Measurements from ENCODE around the gene RCCD1. TPM values are rescaled to one million over a fixed set of nuclear protein-coding genes. Genes with fewer than 3 reads are reported as not detected.

Gene RCCD1
- total RNA-seq, 6 experiments from 2014 or later, result 13.7 to 16.4 (median 14.2) TPM

DNA sequence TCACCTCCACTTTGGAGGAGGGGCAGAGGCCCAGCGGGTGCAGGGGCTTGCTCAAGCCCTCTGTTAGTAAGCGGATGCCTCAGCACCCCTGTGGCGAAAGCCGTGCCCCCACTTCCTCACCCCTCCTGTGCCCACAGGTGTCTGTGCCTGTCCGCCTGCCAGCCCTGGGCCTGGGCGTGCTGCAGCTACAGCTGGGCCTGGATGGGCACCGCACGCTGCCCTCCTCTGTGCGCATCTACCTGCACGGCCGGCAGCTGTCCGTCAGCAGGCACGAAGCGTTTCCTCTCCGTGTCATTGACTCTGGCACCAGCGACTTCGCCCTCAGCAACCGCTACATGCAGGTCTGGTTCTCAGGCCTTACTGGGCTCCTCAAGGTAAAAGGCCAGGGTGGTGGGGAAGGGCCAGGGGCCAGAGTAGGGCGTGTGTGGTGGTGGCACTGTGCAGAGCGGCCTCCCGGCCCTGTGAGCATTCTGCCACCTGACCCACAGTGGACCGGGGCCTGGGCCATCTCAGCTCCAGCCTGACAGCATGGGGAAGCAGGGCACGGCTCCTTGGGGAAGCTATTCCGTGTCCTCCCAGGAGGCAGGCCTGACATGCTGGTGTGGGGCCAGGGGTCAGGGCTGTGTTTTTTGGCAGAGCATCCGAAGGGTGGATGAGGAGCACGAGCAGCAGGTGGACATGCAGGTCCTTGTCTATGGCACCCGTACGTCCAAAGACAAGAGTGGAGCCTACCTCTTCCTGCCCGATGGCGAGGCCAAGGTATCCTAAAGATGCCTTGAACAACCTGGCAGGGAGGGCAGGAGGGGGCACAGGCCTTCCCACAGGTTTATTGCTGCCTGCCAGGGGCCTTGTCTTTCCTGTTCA lies 42.5 kb upstream of the RCCD1 start:
- Mint-ChIP-seq H3K4me1 (ENCODE audit: low read depth) (no peaks in the 10 kb centered on the region), H3K4me3 (no peak overlapping the region), H3K27me3 (ENCODE audit: insufficient read depth) (no peaks in the 10 kb centered on the region), H3K27ac (no peak overlapping the region), H3K36me3 (ENCODE audit: low read depth) (peaks cover 7% of the 10 kb centered on the region; the same call in 1 of the 2 replicates), H3K9me3 (no peaks in the 10 kb centered on the region)
- no peak for DNase-seq
- TF ChIP-seq, protein P1, sequence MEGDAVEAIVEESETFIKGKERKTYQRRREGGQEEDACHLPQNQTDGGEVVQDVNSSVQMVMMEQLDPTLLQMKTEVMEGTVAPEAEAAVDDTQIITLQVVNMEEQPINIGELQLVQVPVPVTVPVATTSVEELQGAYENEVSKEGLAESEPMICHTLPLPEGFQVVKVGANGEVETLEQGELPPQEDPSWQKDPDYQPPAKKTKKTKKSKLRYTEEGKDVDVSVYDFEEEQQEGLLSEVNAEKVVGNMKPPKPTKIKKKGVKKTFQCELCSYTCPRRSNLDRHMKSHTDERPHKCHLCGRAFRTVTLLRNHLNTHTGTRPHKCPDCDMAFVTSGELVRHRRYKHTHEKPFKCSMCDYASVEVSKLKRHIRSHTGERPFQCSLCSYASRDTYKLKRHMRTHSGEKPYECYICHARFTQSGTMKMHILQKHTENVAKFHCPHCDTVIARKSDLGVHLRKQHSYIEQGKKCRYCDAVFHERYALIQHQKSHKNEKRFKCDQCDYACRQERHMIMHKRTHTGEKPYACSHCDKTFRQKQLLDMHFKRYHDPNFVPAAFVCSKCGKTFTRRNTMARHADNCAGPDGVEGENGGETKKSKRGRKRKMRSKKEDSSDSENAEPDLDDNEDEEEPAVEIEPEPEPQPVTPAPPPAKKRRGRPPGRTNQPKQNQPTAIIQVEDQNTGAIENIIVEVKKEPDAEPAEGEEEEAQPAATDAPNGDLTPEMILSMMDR (IDR thresholded peaks at IDR 0.05), result no peak

DNA sequence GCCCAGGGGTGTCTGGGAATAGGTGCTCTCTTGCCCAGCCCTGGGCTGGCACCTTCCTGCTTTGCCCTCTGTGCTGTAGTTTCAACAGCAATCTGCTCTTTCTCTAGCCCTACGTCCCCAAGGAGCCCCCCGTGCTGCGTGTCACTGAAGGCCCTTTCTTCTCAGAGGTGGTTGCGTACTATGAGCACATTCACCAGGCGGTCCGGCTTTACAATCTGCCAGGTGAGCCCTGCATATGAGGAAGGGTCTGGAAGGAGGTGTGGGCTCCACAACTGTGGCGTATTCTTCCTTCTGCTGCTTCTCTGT lies 42.0 kb upstream of the RCCD1 start:
- Mint-ChIP-seq H3K27ac (no peak overlapping the region), H3K9me3 (no peaks in the 10 kb centered on the region), H3K36me3 (ENCODE audit: low read depth) (peaks cover 7% of the 10 kb centered on the region; the same call in 1 of the 2 replicates), H3K27me3 (ENCODE audit: insufficient read depth) (no peaks in the 10 kb centered on the region), H3K4me3 (no peak overlapping the region), H3K4me1 (ENCODE audit: low read depth) (no peaks in the 10 kb centered on the region)
- no peak for DNase-seq
- TF ChIP-seq, protein P1 (IDR thresholded peaks at IDR 0.05), result no peak

DNA sequence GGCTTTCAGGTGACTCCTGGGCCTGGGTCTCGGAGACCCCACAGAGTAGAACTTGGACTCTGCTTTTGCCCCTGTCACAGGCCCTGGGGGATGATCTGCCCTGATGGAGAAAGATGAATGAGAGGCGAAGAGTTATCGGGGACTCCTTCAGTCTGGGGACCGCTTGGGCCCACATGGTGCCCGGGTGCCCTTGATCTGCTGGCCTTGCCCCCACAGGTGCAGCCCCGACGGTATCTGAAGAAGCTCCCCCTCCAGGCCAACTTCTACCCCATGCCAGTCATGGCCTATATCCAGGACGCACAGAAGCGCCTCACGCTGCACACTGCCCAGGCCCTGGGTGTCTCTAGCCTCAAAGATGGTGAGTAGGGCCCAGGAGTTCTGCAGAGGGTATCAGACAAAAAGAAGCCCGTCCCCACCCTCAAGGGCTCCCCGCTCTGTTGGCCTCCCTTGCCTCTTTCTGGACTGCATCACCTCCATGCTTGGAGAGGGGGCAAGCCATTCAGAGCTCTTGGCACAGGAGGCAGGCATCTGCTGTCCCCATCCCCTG lies 41.2 kb upstream of the RCCD1 start:
- Mint-ChIP-seq H3K9me3 (no peaks in the 10 kb centered on the region), H3K4me1 (ENCODE audit: low read depth) (no peaks in the 10 kb centered on the region), H3K27ac (no peak overlapping the region), H3K4me3 (no peak overlapping the region), H3K27me3 (ENCODE audit: insufficient read depth) (no peaks in the 10 kb centered on the region), H3K36me3 (ENCODE audit: low read depth) (peaks cover 12% of the 10 kb centered on the region)
- TF ChIP-seq, protein P1 (IDR thresholded peaks at IDR 0.05), result no peak
- DNase-seq, result no peak

DNA sequence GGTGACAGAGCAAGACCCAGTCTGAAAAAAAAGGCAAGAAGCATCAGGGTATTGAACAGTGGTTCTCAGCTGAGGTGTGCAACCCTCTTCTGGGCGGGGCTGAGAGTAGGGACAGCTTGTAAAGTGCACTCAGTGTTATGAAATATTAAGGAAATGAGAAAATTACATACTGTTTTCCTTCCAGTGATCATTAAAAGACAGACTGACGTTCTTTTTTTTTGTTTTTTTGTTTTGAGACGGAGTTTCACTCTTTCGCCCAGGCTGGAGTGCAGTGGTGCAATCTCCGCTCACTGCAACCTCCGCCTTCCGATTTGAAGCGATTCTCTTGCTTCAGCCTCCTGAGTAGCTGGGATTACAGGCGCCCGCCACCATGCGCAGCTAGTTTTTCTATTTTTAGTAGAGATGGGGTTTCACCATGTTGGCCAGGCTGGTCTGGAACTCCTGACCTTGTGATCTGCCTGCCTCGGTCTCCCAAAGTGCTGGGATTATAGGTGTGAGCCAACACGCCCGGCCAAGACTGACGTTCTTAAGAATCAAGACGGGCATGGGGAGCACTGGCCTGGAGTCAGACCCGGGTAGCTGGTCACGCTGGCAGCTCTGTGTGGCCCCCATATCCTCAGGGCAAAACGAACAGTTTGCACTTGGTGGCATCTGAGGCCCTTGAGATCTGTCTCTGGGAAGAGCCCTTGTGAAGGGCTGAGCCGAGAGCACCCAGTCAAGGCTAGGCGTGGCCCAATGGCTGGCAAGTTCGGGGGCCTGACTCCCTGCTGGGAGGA lies 40.2 kb upstream of the RCCD1 start:
- TF ChIP-seq, protein P1 (IDR thresholded peaks at IDR 0.05), result no peak
- Mint-ChIP-seq H3K27ac (no peak overlapping the region), H3K9me3 (no peaks in the 10 kb centered on the region), H3K36me3 (ENCODE audit: low read depth) (peaks cover 12% of the 10 kb centered on the region), H3K4me3 (no peak overlapping the region), H3K27me3 (ENCODE audit: insufficient read depth) (no peaks in the 10 kb centered on the region), H3K4me1 (ENCODE audit: low read depth) (no peaks in the 10 kb centered on the region)
- DNase-seq, result no peak

DNA sequence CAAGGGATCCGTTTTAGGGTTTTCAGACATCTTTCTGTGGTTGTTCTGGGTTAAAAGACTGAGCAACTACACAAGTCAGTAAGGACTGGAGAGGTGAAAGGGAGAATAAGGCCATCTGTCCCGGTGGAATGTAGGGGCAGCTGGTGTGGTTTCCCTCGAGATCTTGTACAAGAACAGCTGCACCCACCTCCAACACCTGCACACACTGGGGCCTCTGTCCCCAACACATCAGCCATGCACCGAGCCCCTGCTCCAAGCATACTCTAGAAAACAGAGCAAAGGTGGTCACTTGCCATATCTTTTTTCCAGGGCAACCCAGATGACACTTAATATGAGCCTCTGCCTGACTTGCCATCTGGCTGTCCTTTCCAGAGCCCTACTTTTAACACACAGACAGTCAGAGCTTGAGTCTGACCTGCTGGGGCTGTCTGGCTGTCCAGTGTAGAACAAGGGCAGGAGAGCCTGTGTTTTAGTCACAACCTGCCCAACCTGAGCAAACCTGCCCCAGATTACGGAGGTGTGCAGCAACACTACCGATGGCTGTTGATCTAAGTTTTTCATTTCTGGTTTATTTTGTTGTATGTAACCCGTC lies 39.4 kb upstream of the RCCD1 start:
- no peak overlapping the region for H3K4me3 Mint-ChIP-seq
- TF ChIP-seq, protein P1 (IDR thresholded peaks at IDR 0.05), result no peak

More for the DNA sequence above, 39.4 kb upstream of the RCCD1 start:
- no peak for DNase-seq
- Mint-ChIP-seq H3K4me1 (ENCODE audit: low read depth) (no peaks in the 10 kb centered on the region), H3K27me3 (ENCODE audit: insufficient read depth) (no peaks in the 10 kb centered on the region), H3K27ac (no peak overlapping the region), H3K9me3 (no peaks in the 10 kb centered on the region), H3K36me3 (ENCODE audit: low read depth) (peaks cover 12% of the 10 kb centered on the region)

Data from HFFc6 (cell line).